ES-I3 (cell line): ENCODE measurements around the gene SH3PXD2B.

Experiments
- H3K36me3 ChIP-seq: 2 replicates; pipeline ENCODE4 v1.6.1; 2013; ENCODE audit warnings: mild to moderate bottlenecking, low read length, control low read depth, moderate library complexity; ENCODE audit not compliant: insufficient read depth
- H3K4me1 ChIP-seq: 2 replicates; pipeline ENCODE4 v1.6.1; 2013; ENCODE audit warnings: mild to moderate bottlenecking, control low read depth, low read length; ENCODE audit not compliant: insufficient read depth
- H3K9ac ChIP-seq: 2 replicates; pipeline ENCODE4 v1.6.1; 2013; ENCODE audit warnings: low read depth, mild to moderate bottlenecking, low read length, moderate library complexity
- H3K9me3 ChIP-seq: 2 replicates; pipeline ENCODE4 v1.6.1; 2013; ENCODE audit warnings: mild to moderate bottlenecking, low read length, moderate library complexity; ENCODE audit not compliant: control insufficient read depth, insufficient read depth

SH3PXD2B gene

GRCh38 chr5:172281346-172281745, 173.0 kb downstream of the SH3PXD2B start:
- Histone ChIP-seq H3K4me1 (peaks cover 16% of the 10 kb centered on the region), H3K9ac (peak overlapping the region; percentile 95; the same call in 1 of the 2 replicates), H3K36me3 (no peaks in the 10 kb centered on the region; the same call in 1 of the 2 replicates), H3K9me3 (no peaks in the 10 kb centered on the region)

- Histone ChIP-seq H3K9me3 (no peaks in the 10 kb centered on the region), H3K36me3 (no peaks in the 10 kb centered on the region; the same call in 1 of the 2 replicates), H3K4me1 (peaks cover 18% of the 10 kb centered on the region), H3K9ac (no peak overlapping the region; the same call in 1 of the 2 replicates)
Measured at GRCh38 chr5:172280929-172281328, 173.4 kb downstream of the SH3PXD2B start.

- H3K36me3 ChIP-seq = no peaks in the 10 kb centered on the region; the same call in 1 of the 2 replicates
- H3K9me3 ChIP-seq = no peaks in the 10 kb centered on the region
- peaks cover 17% of the 10 kb centered on the region for H3K4me1 ChIP-seq
- no peak overlapping the region for H3K9ac ChIP-seq
Measured at GRCh38 chr5:172280317-172280716, 174.0 kb downstream of the SH3PXD2B start.

GRCh38 chr5:172278356-172278755, 176.0 kb downstream of the SH3PXD2B start:
- no peaks in the 10 kb centered on the region; the same call in 1 of the 2 replicates for H3K36me3 ChIP-seq
- no peaks in the 10 kb centered on the region for H3K9me3 ChIP-seq
- H3K9ac ChIP-seq = no peak overlapping the region
- H3K4me1 ChIP-seq = peaks cover 15% of the 10 kb centered on the region

GRCh38 chr5:172276214-172276613, 178.1 kb downstream of the SH3PXD2B start:
- Histone ChIP-seq H3K36me3 (no peaks in the 10 kb centered on the region; the same call in 1 of the 2 replicates), H3K4me1 (peaks cover 19% of the 10 kb centered on the region), H3K9me3 (no peaks in the 10 kb centered on the region), H3K9ac (no peak overlapping the region)
